K562 (cell line): ENCODE data around the gene ABHD5. TPM values are rescaled to one million over a fixed set of nuclear protein-coding genes. Genes with fewer than 3 reads are reported as not detected.

Experiments
- ADNP ChIP-seq: fragments of 200-800 bp; sonication (Bioruptor generic); IDR thresholded peaks from 2 replicates; pipeline ENCODE4 v1.6.1; 2016; ENCODE audit warnings: missing genetic modification characterization, missing compliant biosample characterization
- ERF ChIP-seq: fragments of 450-650 bp; formaldehyde crosslinking; IDR thresholded peaks from 2 replicates; pipeline ENCODE4 v1.4.0; 2020; ENCODE audit warnings: mild to moderate bottlenecking, mixed read lengths
- FOXA1 ChIP-seq: fragments of 450-650 bp; IDR thresholded peaks from 2 replicates; pipeline ENCODE4 v1.6.1; 2016; ENCODE audit warnings: mild to moderate bottlenecking, borderline replicate concordance
- HSF4 ChIP-seq: fragments of 250-450 bp; sonication (Bioruptor Pico); IDR thresholded peaks from 2 replicates; pipeline ENCODE4 v2.1.2; 2022; ENCODE audit warnings: mild to moderate bottlenecking, moderate library complexity, borderline replicate concordance
- MAFF ChIP-seq: IDR thresholded peaks from 2 replicates; pipeline ENCODE4 v1.6.1; 2012; ENCODE audit warnings: low read length, improper control_type of control experiment
- PHB ChIP-seq: fragments of 250-450 bp; sonication (Bioruptor Pico); IDR thresholded peaks from 2 replicates; pipeline ENCODE4 v1.5.0; 2021
- PTBP1 ChIP-seq: fragments of 200-400 bp; formaldehyde crosslinking; IDR thresholded peaks from 2 replicates; pipeline ENCODE4 v1.6.1; 2017; ENCODE audit warnings: low read depth, low read length
- REST ChIP-seq, 2 experiments: fragments of 450-650 bp; formaldehyde crosslinking in 1 of 2; IDR thresholded peaks; 2 replicates each; pipeline versions ENCODE4 v1.4.0 to v1.6.1; 2014 to 2020; ENCODE audit warnings: mild to moderate bottlenecking in 2 of 2, borderline replicate concordance in 1 of 2, low read depth in 1 of 2
- SMAD4 ChIP-seq: fragments of 250-450 bp; sonication (Bioruptor Pico); conservative IDR thresholded peaks from 2 replicates; pipeline ENCODE4 v1.8.0; 2021; ENCODE audit warnings: inconsistent platforms, mild to moderate bottlenecking, moderate library complexity
- TRIM24 ChIP-seq, 2 experiments: fragments of 450-650 bp; IDR thresholded peaks; 2 replicates each; pipeline ENCODE4 v1.6.1; 2016
- ZNF347 ChIP-seq: fragments of 450-650 bp; formaldehyde crosslinking; IDR thresholded peaks from 2 replicates; pipeline ENCODE4 v1.4.0; 2020; ENCODE audit warnings: low read depth, mild to moderate bottlenecking, moderate library complexity
- polyA plus RNA-seq, 8 experiments: library from polyadenylated mRNA; depleted of rRNA in 4 of 8; stranded (reverse) in 5 of 8; unstranded in 3 of 8; fragments of >200 nt; fragmentation: Nextera tagmentation in 2 of 8; fragmentation: Illumina TruSeq in 1 of 8; extraction: Ambion mirVana in 2 of 8; extraction: Trizol in 1 of 8; gene quantifications; 2 replicates each; pipeline versions ENCODE4 v1.2.1 to v1.2.3, GENCODE V29; 2011 to 2014; ENCODE audit warnings: inconsistent platforms in 1 of 8, missing spikeins in 1 of 8
- total RNA-seq, 7 experiments: library from RNA; depleted of rRNA in 6 of 7; stranded (reverse); fragments of >200 nt in 6 of 7; fragmentation: Illumina TruSeq in 2 of 7; extraction: Trizol in 2 of 7; gene quantifications; 2 replicates each; pipeline versions ENCODE4 v1.2.1 to v1.2.3, GENCODE V29; 2011 to 2021; ENCODE audit warnings: low replicate concordance in 1 of 7
- TF ChIP-seq, protein P1 (sequence below): fragments of 250-450 bp; sonication (Bioruptor Pico); IDR thresholded peaks from 2 replicates; pipeline ENCODE4 v1.8.0; 2021; ENCODE audit warnings: moderate library complexity, mild to moderate bottlenecking, inconsistent platforms
- TF ChIP-seq, protein P2 (sequence below): fragments of 250-450 bp; sonication (Bioruptor Pico); IDR thresholded peaks from 2 replicates; pipeline ENCODE4 v1.4.0; 2020; ENCODE audit warnings: mild to moderate bottlenecking, moderate library complexity

The ABHD5 gene
- total and polyA plus RNA-seq, 9 of the 15 experiments (the other 6 are each of a cell fraction or from before 2014, with no cell fraction given): 27.8 to 61.7 (median 39.9) TPM

GRCh38 chr3:43689166-43689565, 1.6 kb upstream of the ABHD5 start (continued):
- TF ChIP-seq, protein P1, sequence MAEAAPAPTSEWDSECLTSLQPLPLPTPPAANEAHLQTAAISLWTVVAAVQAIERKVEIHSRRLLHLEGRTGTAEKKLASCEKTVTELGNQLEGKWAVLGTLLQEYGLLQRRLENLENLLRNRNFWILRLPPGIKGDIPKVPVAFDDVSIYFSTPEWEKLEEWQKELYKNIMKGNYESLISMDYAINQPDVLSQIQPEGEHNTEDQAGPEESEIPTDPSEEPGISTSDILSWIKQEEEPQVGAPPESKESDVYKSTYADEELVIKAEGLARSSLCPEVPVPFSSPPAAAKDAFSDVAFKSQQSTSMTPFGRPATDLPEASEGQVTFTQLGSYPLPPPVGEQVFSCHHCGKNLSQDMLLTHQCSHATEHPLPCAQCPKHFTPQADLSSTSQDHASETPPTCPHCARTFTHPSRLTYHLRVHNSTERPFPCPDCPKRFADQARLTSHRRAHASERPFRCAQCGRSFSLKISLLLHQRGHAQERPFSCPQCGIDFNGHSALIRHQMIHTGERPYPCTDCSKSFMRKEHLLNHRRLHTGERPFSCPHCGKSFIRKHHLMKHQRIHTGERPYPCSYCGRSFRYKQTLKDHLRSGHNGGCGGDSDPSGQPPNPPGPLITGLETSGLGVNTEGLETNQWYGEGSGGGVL (CRISPR knock-in tag): no peak
- TF ChIP-seq REST (IDR thresholded peaks at IDR 0.05; ENCODE audit: borderline replicate concordance): no peak
- TF ChIP-seq REST (CRISPR knock-in tag; IDR thresholded peaks at IDR 0.05; ENCODE audit: low read depth): no peak
- TF ChIP-seq MAFF: peak; percentile 44
- TF ChIP-seq ZNF347 (CRISPR knock-in tag): no peak
- no peak for TF ChIP-seq FOXA1
- TF ChIP-seq PHB (CRISPR knock-in tag): no peak
- TF ChIP-seq SMAD4 (CRISPR knock-in tag): no peak
- TF ChIP-seq ADNP (tag): no peak
- no peak for TF ChIP-seq TRIM24 (IDR thresholded peaks at IDR 0.05)
- TF ChIP-seq ERF (CRISPR knock-in tag): no peak
- TF ChIP-seq PTBP1: no peak
- TF ChIP-seq, protein P2, sequence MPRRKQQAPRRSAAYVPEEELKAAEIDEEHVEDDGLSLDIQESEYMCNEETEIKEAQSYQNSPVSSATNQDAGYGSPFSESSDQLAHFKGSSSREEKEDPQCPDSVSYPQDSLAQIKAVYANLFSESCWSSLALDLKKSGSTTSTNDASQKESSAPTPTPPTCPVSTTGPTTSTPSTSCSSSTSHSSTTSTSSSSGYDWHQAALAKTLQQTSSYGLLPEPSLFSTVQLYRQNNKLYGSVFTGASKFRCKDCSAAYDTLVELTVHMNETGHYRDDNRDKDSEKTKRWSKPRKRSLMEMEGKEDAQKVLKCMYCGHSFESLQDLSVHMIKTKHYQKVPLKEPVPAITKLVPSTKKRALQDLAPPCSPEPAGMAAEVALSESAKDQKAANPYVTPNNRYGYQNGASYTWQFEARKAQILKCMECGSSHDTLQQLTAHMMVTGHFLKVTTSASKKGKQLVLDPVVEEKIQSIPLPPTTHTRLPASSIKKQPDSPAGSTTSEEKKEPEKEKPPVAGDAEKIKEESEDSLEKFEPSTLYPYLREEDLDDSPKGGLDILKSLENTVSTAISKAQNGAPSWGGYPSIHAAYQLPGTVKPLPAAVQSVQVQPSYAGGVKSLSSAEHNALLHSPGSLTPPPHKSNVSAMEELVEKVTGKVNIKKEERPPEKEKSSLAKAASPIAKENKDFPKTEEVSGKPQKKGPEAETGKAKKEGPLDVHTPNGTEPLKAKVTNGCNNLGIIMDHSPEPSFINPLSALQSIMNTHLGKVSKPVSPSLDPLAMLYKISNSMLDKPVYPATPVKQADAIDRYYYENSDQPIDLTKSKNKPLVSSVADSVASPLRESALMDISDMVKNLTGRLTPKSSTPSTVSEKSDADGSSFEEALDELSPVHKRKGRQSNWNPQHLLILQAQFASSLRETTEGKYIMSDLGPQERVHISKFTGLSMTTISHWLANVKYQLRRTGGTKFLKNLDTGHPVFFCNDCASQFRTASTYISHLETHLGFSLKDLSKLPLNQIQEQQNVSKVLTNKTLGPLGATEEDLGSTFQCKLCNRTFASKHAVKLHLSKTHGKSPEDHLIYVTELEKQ (CRISPR knock-in tag): no peak
- no peak for TF ChIP-seq HSF4
